22Rv1 (cell line): Measurements from ENCODE around the gene PNPLA8.
"Not testable (repeated sequence)": the region's sequence is repeated elsewhere in the genome, so short reads cannot be mapped to it uniquely, and the experiment has no call there.

ENCODE experiments used
- H3K27ac ChIP-seq: fragments of 450-650 bp; 2 replicates; pipeline ENCODE4 v1.5.1; 2017
- ZFX ChIP-seq: fragments of 450-650 bp; IDR thresholded peaks from 2 replicates; pipeline ENCODE4 v1.6.1; 2017; ENCODE audit warnings: antibody characterized with exemption, borderline replicate concordance
- TF ChIP-seq, protein P1 (sequence below): fragments of 450-650 bp; IDR thresholded peaks from 2 replicates; pipeline ENCODE4 v1.5.1; 2017; ENCODE audit warnings: mild to moderate bottlenecking

PNPLA8 gene

GRCh38 chr7:108467391-108467790 is 58.5 kb downstream of the PNPLA8 start:
- no peak for TF ChIP-seq ZFX
- TF ChIP-seq, protein P1, sequence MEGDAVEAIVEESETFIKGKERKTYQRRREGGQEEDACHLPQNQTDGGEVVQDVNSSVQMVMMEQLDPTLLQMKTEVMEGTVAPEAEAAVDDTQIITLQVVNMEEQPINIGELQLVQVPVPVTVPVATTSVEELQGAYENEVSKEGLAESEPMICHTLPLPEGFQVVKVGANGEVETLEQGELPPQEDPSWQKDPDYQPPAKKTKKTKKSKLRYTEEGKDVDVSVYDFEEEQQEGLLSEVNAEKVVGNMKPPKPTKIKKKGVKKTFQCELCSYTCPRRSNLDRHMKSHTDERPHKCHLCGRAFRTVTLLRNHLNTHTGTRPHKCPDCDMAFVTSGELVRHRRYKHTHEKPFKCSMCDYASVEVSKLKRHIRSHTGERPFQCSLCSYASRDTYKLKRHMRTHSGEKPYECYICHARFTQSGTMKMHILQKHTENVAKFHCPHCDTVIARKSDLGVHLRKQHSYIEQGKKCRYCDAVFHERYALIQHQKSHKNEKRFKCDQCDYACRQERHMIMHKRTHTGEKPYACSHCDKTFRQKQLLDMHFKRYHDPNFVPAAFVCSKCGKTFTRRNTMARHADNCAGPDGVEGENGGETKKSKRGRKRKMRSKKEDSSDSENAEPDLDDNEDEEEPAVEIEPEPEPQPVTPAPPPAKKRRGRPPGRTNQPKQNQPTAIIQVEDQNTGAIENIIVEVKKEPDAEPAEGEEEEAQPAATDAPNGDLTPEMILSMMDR = no peak
- H3K27ac ChIP-seq = no peak overlapping the region

DNA sequence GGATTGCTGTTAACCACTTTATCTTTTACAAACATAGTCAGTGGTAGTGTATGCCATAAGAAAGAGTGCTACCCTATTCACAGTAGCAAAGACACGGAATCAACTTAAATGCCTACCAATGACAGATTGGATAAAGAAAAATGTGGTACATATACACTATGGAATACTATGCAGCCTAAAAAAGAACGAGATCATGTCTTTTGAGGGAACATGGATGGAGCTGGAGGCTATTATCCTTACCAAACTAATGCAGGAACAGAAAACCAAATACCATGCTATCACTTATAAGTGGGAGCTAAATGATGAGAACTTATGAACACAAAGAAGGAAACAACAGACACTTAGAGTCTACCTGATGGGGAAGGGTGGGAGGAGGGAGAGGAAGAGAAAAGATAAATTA is 59.6 kb downstream of the PNPLA8 start:
- H3K27ac ChIP-seq = not testable (repeated sequence)

DNA sequence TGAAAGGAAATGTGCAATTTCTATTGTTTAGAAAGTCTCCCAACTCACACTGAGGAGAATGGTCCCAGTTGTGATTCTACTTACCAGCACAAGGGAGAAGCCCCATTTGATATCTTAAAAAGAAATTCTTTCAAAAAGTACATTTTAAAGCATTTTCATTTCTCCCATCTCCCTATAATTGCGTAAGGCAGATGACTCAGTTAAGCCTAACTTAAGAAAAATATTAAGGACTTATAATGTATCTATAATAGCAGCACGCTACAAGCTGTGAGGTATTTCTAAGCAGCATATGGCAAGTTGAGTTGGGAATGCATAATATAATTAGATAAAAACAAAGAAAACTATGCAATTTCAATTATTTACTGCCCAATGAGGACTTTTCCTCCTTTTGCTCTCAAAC is 61.2 kb downstream of the PNPLA8 start:
- no peak overlapping the region for H3K27ac ChIP-seq

GRCh38 chr7:108463613-108464012 is 62.3 kb downstream of the PNPLA8 start:
- no peak overlapping the region for H3K27ac ChIP-seq
- TF ChIP-seq ZFX = no peak
- TF ChIP-seq, protein P1 = no peak

More for the DNA sequence above, 61.2 kb downstream of the PNPLA8 start:
- no peak for TF ChIP-seq ZFX
- TF ChIP-seq, protein P1 = no peak

DNA sequence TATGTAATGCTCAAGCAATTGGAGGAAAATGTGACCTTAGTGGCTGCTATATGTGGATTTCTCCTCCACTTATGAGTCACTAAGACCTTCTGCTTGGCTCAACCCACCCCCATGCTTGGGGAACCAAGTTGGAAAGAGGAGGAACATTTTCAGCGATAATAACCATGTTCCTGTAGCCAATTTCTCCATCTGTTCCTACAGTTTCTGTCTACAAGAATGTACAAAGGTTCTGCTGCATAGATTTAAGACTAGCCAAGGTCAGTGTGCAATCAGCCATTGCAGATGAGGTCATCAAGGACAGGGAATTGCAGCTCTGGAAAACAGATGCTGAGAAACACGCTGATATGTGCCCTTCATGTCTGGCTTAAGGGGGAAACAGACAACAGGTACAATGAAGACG is 64.1 kb downstream of the PNPLA8 start:
- no peak for TF ChIP-seq ZFX
- TF ChIP-seq, protein P1 = no peak
- H3K27ac ChIP-seq = no peak overlapping the region

DNA sequence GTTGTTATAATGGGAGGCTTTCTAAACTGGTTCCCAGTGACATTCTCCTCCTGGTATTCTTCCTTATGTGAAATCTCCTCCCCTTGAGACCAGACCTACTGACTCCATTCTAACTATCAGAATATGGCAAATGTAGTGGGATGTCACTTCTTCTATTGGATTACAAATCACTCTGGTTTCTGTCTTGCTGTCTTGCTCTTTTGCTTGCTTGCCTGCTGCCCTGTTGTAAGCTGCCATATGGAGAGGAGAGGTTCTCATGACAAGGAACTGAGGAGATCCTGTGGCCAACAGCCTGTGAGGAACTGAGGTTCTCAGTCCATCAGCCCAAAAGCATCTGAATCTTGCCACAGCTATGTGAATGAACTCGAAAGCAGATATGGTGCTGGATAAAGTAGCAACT is 65.0 kb downstream of the PNPLA8 start:
- no peak overlapping the region for H3K27ac ChIP-seq
- TF ChIP-seq, protein P1 = no peak
- TF ChIP-seq ZFX = no peak

DNA sequence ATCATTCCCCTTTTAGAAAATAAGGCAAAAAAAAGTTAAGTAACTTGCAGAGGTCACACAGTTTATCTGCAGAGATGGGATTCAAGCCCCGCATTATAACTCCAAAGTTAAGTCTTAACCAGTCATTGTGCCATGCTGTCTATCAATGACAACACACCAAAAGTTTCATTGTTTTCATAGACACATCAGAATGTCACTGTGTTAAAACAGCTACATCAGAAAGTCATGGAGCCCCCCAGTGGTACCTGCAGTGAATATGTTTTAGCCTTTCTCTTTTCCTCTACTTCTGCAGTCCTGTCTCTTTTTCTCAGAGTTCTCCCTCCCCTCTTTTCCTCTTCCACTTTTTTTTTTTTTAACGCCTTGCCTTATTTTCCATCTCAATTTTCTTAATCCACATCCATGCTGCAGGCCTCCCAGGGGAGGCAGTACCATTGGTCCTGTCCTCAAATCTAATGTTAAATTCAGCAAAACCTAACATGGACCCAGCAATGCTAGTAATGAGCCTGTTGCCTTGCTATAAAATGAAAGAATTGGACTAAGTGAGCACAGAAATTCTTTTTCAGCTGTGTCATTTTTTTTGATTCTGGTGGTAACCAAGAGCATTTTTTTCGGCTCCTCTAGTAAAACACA is 65.9 kb downstream of the PNPLA8 start:
- TF ChIP-seq, protein P1 = peak; percentile 84
- no peak for TF ChIP-seq ZFX

GRCh38 chr7:108457871-108458270 is 68.1 kb downstream of the PNPLA8 start:
- TF ChIP-seq, protein P1 = no peak
- no peak for TF ChIP-seq ZFX
- no peak overlapping the region for H3K27ac ChIP-seq

More for the DNA sequence above, 65.9 kb downstream of the PNPLA8 start:
- no peak overlapping the region for H3K27ac ChIP-seq
